Liver (tissue), 3 donors: Measurements from ENCODE around the gene CDCA3.

Experiments used
- ATF3 ChIP-seq: IDR thresholded peaks from 2 replicates; pipeline ENCODE4 v1.6.1; 2016; ENCODE audit warnings: antibody characterized with exemption
- CTCF ChIP-seq: fragments of 150-350 bp; IDR thresholded peaks from 2 replicates; pipeline ENCODE4 v1.5.1; 2017; ENCODE audit warnings: improper control_type of control experiment, low read depth, low read length; ENCODE audit not compliant: missing input control
- EGR1 ChIP-seq, 2 donors: IDR thresholded peaks; 2 replicates each; pipeline ENCODE4 v1.6.1; 2016 to 2018; ENCODE audit warnings: antibody characterized with exemption in 2 of 2, low read depth in 2 of 2
- HNF4A ChIP-seq, 2 donors: conservative IDR thresholded peaks; 2 replicates each; pipeline ENCODE4 v1.6.1; 2016; ENCODE audit warnings: antibody characterized with exemption in 2 of 2, mild to moderate bottlenecking in 2 of 2
- HNF4G ChIP-seq: IDR thresholded peaks from 2 replicates; pipeline ENCODE4 v1.6.1; 2016; ENCODE audit warnings: antibody characterized with exemption
- JUND ChIP-seq, 2 donors: IDR thresholded peaks; 2 replicates each; pipeline ENCODE4 v1.6.1; 2016; ENCODE audit warnings: antibody characterized with exemption in 2 of 2
- MAX ChIP-seq: IDR thresholded peaks from 2 replicates; pipeline ENCODE4 v1.6.1; 2016; ENCODE audit warnings: antibody characterized with exemption
- NR2F2 ChIP-seq: IDR thresholded peaks from 2 replicates; pipeline ENCODE4 v1.6.1; 2016; ENCODE audit warnings: antibody characterized with exemption
- RAD21 ChIP-seq, 2 donors: IDR thresholded peaks; 2 replicates each; pipeline ENCODE4 v1.6.1; 2016; ENCODE audit warnings: antibody characterized with exemption in 2 of 2, mild to moderate bottlenecking in 2 of 2
- REST ChIP-seq: IDR thresholded peaks from 2 replicates; pipeline ENCODE4 v1.6.1; 2016; ENCODE audit warnings: antibody characterized with exemption, mild to moderate bottlenecking
- RXRA ChIP-seq, 2 donors: IDR thresholded peaks; 2 replicates each; pipeline ENCODE4 v1.6.1; 2017 to 2018; ENCODE audit warnings: antibody characterized with exemption in 2 of 2, mild to moderate bottlenecking in 1 of 2
- TAF1 ChIP-seq: conservative IDR thresholded peaks from 2 replicates; pipeline ENCODE4 v1.6.1; 2016; ENCODE audit warnings: antibody characterized with exemption, mild to moderate bottlenecking
- YY1 ChIP-seq: IDR thresholded peaks from 2 replicates; pipeline ENCODE4 v1.6.1; 2016; ENCODE audit warnings: antibody characterized with exemption, mild to moderate bottlenecking
- ZBTB33 ChIP-seq: IDR thresholded peaks from 2 replicates; pipeline ENCODE4 v1.6.1; 2016; ENCODE audit warnings: antibody characterized with exemption
- donor health status: healthy.
- donor health status: healthy.

- TF ChIP-seq CTCF (no peak), MAX (no peak), TAF1 (no peak), JUND (IDR thresholded peaks at IDR 0.05) (no peak), ATF3 (no peak), RXRA (IDR thresholded peaks at IDR 0.05) (no peak), YY1 (no peak), EGR1 (IDR thresholded peaks at IDR 0.05; ENCODE audit: low read depth in 2 of 2) (no peak), HNF4G (no peak), RAD21 (IDR thresholded peaks at IDR 0.05) (no peak), NR2F2 (no peak), HNF4A (conservative IDR thresholded peaks at IDR 0.05) (no peak), REST (no peak), ZBTB33 (no peak)
Observed at GRCh38 chr12:6868211-6869048, 17.3 kb upstream of the CDCA3 start.
